ENCODE data around the gene RTEL1. TPM values are rescaled to one million over a fixed set of nuclear protein-coding genes. Genes with fewer than 3 reads are reported as not detected.

The RTEL1 gene
- total and polyA plus RNA-seq, 2 experiments from 2014 or later: 14.0 to 18.2 TPM

- TF ChIP-seq EZH2phosphoT487 (IDR thresholded peaks at IDR 0.05; ENCODE audit: low read depth, severe bottlenecking, unreplicated experiment): no peak
- TF ChIP-seq CTCF (IDR thresholded peaks at IDR 0.05; ENCODE audit: poor library complexity): no peak
- no peak for TF ChIP-seq EZH2 (IDR thresholded peaks at IDR 0.05; ENCODE audit: borderline replicate concordance)
- H3K4me1 ChIP-seq (ENCODE audit: insufficient read depth): peaks cover 11% of the 10 kb centered on the region
- no peak overlapping the region for H2AFZ ChIP-seq
- WGBS (ENCODE audit: low lambda C conversion rate, missing lambda C conversion rate): 96% methylated on average over 29 of the region's 38 CpGs
- no peaks in the 10 kb centered on the region for H3K9me3 ChIP-seq (ENCODE audit: low read depth)
- no peaks in the 10 kb centered on the region for H3K9me2 ChIP-seq (replicated peaks; ENCODE audit: insufficient read depth)
- no peak overlapping the region for H3K4me3 ChIP-seq
- no peak overlapping the region for H3K27ac ChIP-seq
- no peaks in the 10 kb centered on the region for H3K79me2 ChIP-seq
- H3K4me2 ChIP-seq: no peak overlapping the region
- no peak for DNase-seq (ENCODE audit: low spot score)
- H4K20me1 ChIP-seq (ENCODE audit: insufficient read depth, poor library complexity, severe bottlenecking): no peaks in the 10 kb centered on the region
- no peaks in the 10 kb centered on the region for H3K36me3 ChIP-seq (replicated peaks; ENCODE audit: insufficient read depth, low read depth)
- no peaks in the 10 kb centered on the region for H3K27me3 ChIP-seq
Measured at GRCh38 chr20:63678667-63679465, 20.8 kb downstream of the RTEL1 start.

- Histone ChIP-seq H3K36me3 (replicated peaks; ENCODE audit: insufficient read depth, low read depth) (no peaks in the 10 kb centered on the region), H3K4me3 (no peak overlapping the region), H4K20me1 (ENCODE audit: insufficient read depth, poor library complexity, severe bottlenecking) (no peaks in the 10 kb centered on the region), H3K4me1 (ENCODE audit: insufficient read depth) (peaks cover 11% of the 10 kb centered on the region), H3K9me3 (ENCODE audit: low read depth) (no peaks in the 10 kb centered on the region), H3K9me2 (replicated peaks; ENCODE audit: insufficient read depth) (no peaks in the 10 kb centered on the region), H2AFZ (no peak overlapping the region), H3K4me2 (no peak overlapping the region), H3K27me3 (no peaks in the 10 kb centered on the region), H3K27ac (no peak overlapping the region), H3K79me2 (no peaks in the 10 kb centered on the region)
- TF ChIP-seq EZH2 (IDR thresholded peaks at IDR 0.05; ENCODE audit: borderline replicate concordance) (no peak), EZH2phosphoT487 (IDR thresholded peaks at IDR 0.05; ENCODE audit: low read depth, severe bottlenecking, unreplicated experiment) (no peak), CTCF (IDR thresholded peaks at IDR 0.05; ENCODE audit: poor library complexity) (no peak)
- DNase-seq (ENCODE audit: low spot score): no peak
- 95% methylated on average over 19 of the region's 19 CpGs for WGBS (ENCODE audit: low lambda C conversion rate, missing lambda C conversion rate)
Measured at GRCh38 chr20:63679799-63680305, 21.7 kb downstream of the RTEL1 start.

GRCh38 chr20:63680427-63680826 is 22.3 kb downstream of the RTEL1 start:
- 97% methylated on average over 13 of the region's 13 CpGs for WGBS (ENCODE audit: low lambda C conversion rate, missing lambda C conversion rate)
- Histone ChIP-seq H3K4me1 (ENCODE audit: insufficient read depth) (peaks cover 11% of the 10 kb centered on the region), H3K4me2 (no peak overlapping the region), H3K36me3 (replicated peaks; ENCODE audit: insufficient read depth, low read depth) (no peaks in the 10 kb centered on the region), H3K9me3 (ENCODE audit: low read depth) (no peaks in the 10 kb centered on the region), H3K4me3 (no peak overlapping the region), H3K79me2 (no peaks in the 10 kb centered on the region), H3K9me2 (replicated peaks; ENCODE audit: insufficient read depth) (no peaks in the 10 kb centered on the region), H3K27ac (no peak overlapping the region), H3K27me3 (no peaks in the 10 kb centered on the region), H4K20me1 (ENCODE audit: insufficient read depth, poor library complexity, severe bottlenecking) (no peaks in the 10 kb centered on the region), H2AFZ (no peak overlapping the region)
- TF ChIP-seq EZH2 (IDR thresholded peaks at IDR 0.05; ENCODE audit: borderline replicate concordance): no peak
- no peak for TF ChIP-seq CTCF (IDR thresholded peaks at IDR 0.05; ENCODE audit: poor library complexity)
- no peak for TF ChIP-seq EZH2phosphoT487 (IDR thresholded peaks at IDR 0.05; ENCODE audit: low read depth, severe bottlenecking, unreplicated experiment)
- no peak for DNase-seq (ENCODE audit: low spot score)
